ENCODE data around the gene ANKDD1B. TPM values are rescaled to one million over a fixed set of nuclear protein-coding genes. Genes with fewer than 3 reads are reported as not detected.

Gene ANKDD1B
- total and polyA plus RNA-seq, 9 of the 15 experiments (the other 6 are each of a cell fraction or from before 2014, with no cell fraction given) = 0.04 to 0.29 (median 0.18) TPM; not detected in 1

- TF ChIP-seq NBN (IDR thresholded peaks at IDR 0.05; ENCODE audit: low read depth) = peak; percentile 30; the same call in 1 of the 2 replicates
- no peak for TF ChIP-seq ATF1 (CRISPR knock-in tag; IDR thresholded peaks at IDR 0.05)
- TF ChIP-seq ATF1 (tag; IDR thresholded peaks at IDR 0.05) = no peak
- TF ChIP-seq JUND (IDR thresholded peaks at IDR 0.05; ENCODE audit: borderline replicate concordance, low read depth, low read length) = peak; percentile 59; the same call in 1 of the 2 replicates
- TF ChIP-seq JUND (tag; IDR thresholded peaks at IDR 0.05; ENCODE audit: borderline replicate concordance, low read depth, low read length) = peak; percentile 69; the same call in 1 of the 3 replicates
- no peak for TF ChIP-seq ZNF561 (CRISPR knock-in tag; conservative IDR thresholded peaks at IDR 0.05)
- TF ChIP-seq MITF (IDR thresholded peaks at IDR 0.05) = no peak
- no peak for TF ChIP-seq DLX4 (CRISPR knock-in tag; IDR thresholded peaks at IDR 0.05)
- TF ChIP-seq ZNF785 (CRISPR knock-in tag; IDR thresholded peaks at IDR 0.05) = no peak
- 0 out of 2 replicates have a peak, but pooled peaks have one; percentile 27 for TF ChIP-seq MAFK (IDR thresholded peaks at IDR 0.05; ENCODE audit: low read length)
- 0 out of 4 replicates have a peak, but pooled peaks of 1 of the 2 experiments have one; percentile 16 for TF ChIP-seq FOXK2 (conservative IDR thresholded peaks at IDR 0.05 in 1 of 2, IDR thresholded peaks at IDR 0.05 in 1 of 2; ENCODE audit: low read depth in 2 of 2)
- TF ChIP-seq MAX (CRISPR knock-in tag; IDR thresholded peaks at IDR 0.05) = no peak
- no peak for TF ChIP-seq TRIM24 (IDR thresholded peaks at IDR 0.05)
- TF ChIP-seq TBL1XR1 (IDR thresholded peaks at IDR 0.05; ENCODE audit: low read length in 2 of 2) = peak in 1 of 2 experiments; percentile 88; a peak in 2 of 4 replicates
- peak; percentile 25 for TF ChIP-seq MEIS2 (IDR thresholded peaks at IDR 0.05; ENCODE audit: partially characterized antibody)
- no peak for TF ChIP-seq COPS2 (conservative IDR thresholded peaks at IDR 0.05)
- TF ChIP-seq SMAD4 (CRISPR knock-in tag; conservative IDR thresholded peaks at IDR 0.05) = peak; percentile 99
Observed at GRCh38 chr5:75567710-75568109, 43.5 kb upstream of the ANKDD1B start (continued).

Data from K562 (cell line).